ENCODE results near the gene RALGDS. TPM values are rescaled to one million over a fixed set of nuclear protein-coding genes. Genes with fewer than 3 reads are reported as not detected.
"Not testable (repeated sequence)": the region's sequence is repeated elsewhere in the genome, so short reads cannot be mapped to it uniquely, and the experiment has no call there.

Gene RALGDS
- total RNA-seq, 2 experiments from 2014 or later = 57.9 to 60.2 TPM

DNA sequence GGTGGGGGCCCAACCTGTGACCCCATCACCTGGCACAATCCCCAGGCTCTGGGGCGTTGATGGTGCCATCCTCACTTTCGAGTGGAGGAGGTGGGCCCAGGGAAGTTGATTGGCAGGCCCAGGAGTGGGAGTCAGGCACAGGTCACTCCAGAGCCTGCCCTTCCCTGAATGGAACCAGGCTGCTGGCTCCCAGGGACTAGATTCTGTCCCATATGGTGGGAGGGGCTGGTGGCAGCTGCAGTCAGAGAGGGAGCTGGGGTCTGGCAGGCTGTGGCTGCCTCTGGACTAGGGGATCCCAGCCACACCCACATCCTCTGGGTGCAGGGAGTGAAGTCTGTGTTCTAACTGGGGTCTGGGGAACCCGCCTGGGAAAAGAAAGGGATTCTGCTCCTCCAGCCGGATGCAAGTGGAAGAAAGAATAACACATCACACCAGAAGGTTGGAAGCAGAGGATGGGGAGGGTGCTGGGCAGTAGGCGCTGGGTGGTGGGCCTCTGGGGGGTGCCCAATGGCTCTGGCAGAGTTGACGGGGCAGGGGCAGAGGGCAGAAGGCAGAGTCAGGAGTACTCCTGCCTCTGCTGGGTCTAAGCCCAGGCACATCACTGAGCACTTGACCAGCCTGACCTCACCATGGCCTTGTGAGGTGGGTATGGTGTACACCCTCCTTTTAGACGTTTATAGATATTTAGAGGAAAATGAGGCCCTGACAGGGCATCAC, 33.5 kb downstream of the RALGDS start:
- ChIA-PET POLR2A (no interaction called here), CTCF (no interaction called here)

DNA sequence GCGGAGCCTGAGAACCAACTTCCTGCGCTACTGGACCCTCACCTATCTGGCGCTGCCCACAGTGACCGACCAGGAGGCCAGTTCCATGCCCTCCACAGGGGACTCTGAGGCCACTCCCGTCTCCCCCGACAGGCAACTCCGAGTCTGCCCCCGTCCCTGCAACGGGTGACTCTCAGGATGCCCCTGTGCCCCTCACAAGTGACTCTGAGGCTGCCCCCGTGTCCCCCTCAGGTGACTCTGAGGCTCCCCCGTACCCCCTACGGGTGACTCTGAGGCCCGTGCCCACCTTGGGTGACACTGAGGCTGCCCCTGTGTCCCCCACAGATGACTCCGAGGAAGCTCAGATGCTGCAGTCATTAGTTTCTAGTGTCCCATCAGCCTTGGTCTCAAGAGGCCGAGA, 34.1 kb downstream of the RALGDS start:
- ChIA-PET CTCF (no interaction called here), POLR2A (no interaction called here)

DNA sequence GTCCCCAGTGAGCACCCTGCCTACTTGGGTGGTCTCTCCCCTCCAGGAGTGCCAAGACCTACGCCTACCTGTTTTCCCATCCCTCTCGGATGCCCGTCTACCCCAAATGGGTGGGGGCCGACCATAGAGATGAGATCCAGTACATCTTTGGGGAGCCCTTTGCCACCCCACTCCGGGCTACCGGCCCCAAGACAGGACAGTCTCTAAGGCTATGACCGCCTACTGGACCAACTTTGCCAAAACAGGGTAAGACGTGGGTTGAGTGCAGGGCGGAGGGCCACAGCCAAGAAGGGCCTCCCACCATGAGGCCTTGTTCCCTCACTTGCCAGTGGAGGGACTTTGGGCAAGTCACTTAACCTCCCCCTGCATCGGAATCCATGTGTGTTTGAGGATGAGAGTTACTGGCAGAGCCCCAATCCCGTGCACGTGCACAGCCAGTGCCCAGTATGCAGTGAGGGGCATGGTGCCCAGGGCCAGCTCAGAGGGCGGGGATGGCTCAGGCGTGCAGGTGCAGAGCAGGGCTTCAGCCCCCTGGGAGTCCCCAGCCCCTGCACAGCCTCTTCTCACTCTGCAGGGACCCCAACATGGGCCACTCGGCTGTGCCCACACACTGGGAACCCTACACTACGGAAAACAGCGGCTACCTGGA, 34.7 kb downstream of the RALGDS start:
- CTCF ChIA-PET = interaction anchor here (0.6 kb wide), 1 partner anchor 112 kb away, joined by 3 read pairs; no protein-coding TSS in a partner anchor
- POLR2A ChIA-PET = not testable (repeated sequence)

DNA sequence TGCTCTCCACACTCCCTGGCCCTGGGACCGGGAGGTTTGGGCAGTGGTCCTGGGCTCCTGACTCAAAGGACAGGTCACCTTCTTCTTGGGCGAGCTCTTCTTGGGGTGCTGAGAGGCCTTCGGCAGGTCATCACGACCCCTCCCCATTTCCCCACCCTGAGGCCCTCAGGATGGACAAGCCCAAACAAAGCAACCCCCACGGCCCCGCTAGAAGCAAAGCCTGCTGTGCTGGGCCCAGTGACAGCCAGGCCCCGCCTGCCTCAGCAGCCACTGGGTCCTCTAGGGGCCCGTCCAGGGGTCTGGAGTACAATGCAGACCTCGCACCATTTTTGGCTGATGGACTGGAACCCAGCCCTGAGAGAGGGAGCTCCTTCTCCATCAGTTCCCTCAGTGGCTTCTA, 37.4 kb downstream of the RALGDS start:
- POLR2A ChIA-PET, CTCF ChIA-PET: not testable (repeated sequence)

DNA sequence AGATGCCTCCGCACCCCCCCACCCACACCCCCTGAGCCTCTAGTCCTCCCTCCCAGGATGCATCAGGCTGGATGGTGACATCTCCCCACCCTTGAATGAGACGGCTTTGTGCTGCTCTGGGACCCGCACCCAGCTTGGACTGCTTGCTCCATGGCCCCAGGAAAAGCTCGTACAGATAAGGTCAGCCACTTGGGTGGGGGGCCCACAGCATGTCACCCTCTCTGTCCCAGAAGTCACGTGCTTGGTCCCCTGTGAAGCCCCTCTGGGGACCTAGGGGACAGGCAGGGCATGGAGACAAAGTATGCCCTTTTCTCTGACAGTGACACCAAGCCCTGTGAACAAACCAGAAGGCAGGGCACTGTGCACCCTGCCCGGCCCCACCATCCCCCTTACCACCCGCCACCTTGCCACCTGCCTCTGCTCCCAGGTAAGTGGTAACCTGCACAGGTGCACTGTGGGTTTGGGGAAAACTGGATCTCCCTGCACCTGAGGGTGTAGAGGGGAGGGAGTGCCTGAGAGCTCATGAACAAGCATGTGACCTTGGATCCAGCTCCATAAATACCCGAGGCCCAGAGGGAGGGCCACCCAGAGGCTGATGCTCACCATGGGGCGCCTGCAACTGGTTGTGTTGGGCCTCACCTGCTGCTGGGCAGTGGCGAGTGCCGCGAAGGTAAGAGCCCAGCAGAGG, 38.9 kb downstream of the RALGDS start:
- POLR2A ChIA-PET, CTCF ChIA-PET: not testable (repeated sequence)

DNA sequence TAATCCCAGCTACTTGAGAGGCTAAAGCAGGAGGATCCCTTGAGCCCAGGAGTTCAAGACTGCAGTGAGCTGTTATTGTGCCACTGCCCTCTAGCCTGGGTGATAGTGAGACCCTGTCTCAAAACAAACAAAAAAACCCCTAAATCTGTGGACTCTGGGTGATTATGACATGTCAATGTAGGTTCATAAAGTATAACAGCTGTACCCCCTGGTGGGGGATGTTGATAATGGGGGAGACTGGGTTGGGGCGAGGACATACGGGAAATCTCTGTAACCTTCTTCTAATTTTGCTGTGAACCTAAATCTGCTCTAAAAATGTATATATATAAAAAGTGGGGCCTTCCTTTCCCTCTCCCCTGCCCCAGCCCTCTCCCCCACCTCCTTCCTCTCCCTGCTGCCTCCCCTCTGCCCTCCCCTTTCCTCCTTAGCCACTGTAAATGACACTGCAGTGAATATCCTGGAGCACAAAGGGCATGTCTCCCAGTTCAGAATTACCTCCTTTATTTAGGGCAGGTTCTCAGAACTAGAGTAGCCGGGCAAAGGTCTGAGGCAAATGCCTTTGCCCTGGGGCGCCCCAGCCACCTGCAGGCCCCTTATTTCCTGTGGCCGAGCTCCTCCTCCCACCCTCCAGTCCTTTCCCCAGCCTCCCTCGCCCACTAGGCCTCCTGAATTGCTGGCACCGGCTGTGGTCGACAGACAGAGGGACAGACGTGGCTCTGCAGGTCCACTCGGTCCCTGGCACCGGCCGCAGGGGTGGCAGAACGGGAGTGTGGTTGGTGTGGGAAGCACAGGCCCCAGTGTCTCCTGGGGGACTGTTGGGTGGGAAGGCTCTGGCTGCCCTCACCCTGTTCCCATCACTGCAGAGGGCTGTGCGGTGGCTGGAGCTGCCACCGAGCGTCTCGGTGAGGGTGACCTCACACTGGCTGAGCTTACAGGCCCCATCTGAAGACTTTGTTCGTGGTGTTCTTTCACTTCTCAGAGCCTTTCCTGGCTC, 40.0 kb downstream of the RALGDS start:
- POLR2A ChIA-PET = interaction anchor here (0.7 kb wide), 1 partner anchor 9 kb away, joined by 3 read pairs; no protein-coding TSS in a partner anchor
- CTCF ChIA-PET = not testable (repeated sequence)

DNA sequence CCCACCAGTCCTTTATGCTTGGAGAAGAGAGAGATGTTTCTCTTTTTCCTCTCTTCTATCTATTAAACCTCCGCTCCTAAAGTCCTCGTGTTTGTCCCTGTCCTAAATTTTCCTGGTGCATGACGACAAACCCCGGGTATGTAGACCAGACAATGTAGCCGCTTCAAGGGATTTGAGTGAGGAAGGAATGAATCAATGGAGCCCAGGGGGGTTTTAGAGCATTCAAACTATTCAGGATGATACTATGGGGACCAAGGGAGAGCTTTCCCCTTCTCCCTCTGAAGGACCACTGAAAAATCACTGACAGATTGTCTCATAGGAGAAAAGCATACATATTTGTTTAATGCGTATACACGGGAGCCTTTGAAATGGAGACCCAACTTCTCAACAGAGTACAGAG, 40.9 kb downstream of the RALGDS start:
- ChIA-PET CTCF (no interaction called here), POLR2A (interaction anchor here (0.7 kb wide), 1 partner anchor 8 kb away, joined by 3 read pairs; no protein-coding TSS in a partner anchor)

DNA sequence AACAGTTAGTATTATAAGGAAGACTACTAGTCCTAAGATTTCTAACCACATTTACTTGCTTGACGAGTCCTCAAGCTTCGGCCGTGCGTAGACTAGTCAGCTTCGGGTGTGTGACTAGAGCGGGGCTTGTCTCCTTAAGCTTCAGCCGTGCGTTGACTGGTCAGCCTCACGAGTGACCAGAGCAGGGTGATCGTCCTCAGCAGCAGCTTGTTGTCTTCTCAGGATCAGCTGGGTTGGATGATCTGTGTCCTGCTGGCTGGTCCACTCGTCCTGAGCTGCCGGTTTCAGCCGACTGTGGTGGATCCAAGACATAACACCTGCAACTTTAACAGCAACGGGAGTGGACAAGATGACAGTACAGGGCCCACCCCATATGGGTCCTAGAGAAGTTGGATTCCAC, 42.6 kb downstream of the RALGDS start:
- ChIA-PET POLR2A (no interaction called here), CTCF (interaction anchor here (1.6 kb wide), 1 partner anchor 55 kb away, joined by 3 read pairs; no protein-coding TSS in a partner anchor)

DNA sequence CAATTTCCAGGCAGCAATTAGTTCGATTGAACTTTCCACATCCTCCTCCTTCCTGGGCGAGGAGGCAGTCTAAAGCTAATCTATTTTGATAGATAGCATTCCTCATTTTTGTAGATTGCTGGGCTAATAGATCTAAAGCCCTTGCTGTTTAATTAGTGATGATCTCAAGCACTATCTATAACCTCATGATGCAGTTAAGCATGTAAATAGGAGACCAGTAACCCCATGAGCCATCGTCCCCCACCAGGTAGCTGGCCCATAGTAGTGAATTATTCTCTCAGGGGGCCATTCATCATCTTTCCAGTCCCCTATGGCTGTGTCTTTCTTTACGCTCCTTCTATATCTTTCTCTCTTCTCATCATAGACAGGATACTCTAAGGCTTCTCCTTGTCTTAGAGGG, 44.3 kb downstream of the RALGDS start:
- POLR2A ChIA-PET = no interaction called here

DNA sequence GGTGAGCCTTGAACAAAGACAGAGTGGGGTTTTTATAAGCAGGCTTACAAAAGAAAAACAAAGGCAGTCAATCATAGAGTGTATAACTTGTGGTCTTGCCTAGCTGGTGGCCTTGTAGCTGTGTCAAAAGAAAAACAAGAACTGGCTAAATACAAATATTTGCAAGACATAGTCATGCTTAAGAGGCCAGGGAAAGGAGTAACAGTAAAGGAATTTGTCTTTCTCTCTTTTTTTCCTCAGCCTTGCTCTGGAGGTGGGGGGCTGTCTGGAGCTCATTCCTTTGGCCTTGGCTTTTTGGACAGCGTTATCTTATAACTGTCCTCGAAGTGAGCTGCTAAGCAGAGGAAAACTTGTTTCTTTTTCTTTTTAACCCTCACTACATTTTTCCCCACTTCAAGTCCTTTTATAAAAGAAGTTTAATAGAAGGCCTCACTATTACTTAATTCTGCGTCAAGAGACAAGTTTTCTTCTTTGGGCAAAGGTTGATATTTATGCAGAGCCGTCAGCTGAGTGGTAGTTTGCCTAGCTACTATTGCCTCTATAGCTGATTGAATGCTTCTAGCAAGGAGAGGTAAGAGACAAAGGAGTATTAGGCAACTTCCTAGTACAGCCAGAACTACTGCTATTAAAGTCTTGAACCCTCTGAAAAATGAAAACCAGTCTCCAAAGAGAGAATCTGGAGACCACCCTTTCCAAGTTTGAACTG, 45.0 kb downstream of the RALGDS start:
- POLR2A ChIA-PET = interaction anchor here (0.7 kb wide), 1 partner anchor 903 kb away, joined by 7 read pairs; no protein-coding TSS in a partner anchor
- CTCF ChIA-PET = interaction anchor here (2.7 kb wide), 1 partner anchor 68 kb away, joined by 8 read pairs; no protein-coding TSS in a partner anchor

More for the DNA sequence above, 44.3 kb downstream of the RALGDS start:
- CTCF ChIA-PET = interaction anchor here (2.7 kb wide), 1 partner anchor 68 kb away, joined by 8 read pairs; no protein-coding TSS in a partner anchor

DNA sequence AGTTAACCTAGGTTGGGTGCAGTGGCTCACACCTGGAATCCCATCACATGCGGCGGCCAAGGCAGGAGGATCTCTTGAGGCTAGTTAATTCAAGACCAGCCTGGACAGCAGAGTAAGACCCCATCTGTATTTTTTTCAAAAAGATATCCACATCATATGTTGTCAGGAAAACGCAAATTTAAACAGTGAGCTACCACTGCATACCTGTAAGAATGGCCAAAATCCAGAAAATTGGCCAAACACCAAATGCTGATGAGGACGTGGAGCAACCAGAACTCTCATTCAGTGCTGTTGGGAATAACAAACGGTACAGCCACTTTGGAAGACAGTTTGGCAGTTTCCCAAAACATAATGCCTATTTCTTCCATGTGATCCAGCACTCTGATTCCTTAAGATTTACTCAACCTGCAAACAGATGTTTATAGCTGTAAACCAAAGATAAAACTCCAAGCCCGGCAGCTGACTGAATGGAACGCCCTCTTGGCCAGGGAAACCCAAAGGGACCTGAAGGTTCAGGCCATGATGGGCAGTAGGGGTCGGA, 46.9 kb downstream of the RALGDS start:
- POLR2A ChIA-PET = no interaction called here
- CTCF ChIA-PET = interaction anchor here (2.7 kb wide), 1 partner anchor 70 kb away, joined by 8 read pairs; no protein-coding TSS in a partner anchor

DNA sequence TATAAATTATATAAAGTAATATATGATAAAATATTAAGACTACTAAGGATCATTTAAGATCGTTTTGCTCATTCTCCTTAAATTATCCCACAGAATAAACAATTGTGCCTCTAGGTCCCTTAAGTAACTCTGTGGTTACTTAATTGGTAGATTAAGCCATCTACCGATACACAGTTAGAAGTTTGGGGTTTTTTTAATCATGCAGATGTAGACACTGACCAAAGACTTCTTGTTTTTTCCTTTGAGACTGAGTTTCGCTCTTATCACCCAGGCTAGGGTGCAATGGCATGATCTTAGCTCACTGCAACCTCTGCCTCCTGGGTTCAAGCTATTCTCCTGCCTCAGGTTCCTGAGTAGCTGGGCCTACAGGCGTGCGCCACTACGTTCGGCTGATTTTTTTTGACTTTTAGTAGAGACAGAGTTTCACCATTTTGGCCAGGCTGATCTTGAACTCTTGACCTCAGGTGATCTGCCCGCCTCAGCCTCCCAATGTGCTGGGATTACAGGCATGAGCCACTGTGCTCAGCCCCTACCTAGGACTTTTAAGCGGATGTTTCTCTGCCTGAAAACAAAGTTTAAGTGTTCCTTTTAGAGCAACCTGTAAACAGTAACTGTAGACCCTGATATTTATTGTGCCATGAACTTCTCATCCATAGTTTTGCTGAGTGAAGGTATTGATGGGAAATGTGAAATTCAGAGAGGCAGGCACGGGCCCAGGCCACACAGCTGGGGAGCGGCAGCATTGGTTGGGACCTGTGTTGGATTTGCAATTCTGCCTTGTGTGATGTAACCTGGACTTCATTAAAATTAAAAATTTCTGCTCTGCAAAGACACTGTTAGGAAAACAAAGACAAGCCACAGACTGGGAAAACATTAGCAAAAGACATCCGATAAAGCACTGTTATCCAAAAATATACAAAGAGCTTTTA, 47.7 kb downstream of the RALGDS start:
- POLR2A ChIA-PET = no interaction called here
- CTCF ChIA-PET = no interaction called here

DNA sequence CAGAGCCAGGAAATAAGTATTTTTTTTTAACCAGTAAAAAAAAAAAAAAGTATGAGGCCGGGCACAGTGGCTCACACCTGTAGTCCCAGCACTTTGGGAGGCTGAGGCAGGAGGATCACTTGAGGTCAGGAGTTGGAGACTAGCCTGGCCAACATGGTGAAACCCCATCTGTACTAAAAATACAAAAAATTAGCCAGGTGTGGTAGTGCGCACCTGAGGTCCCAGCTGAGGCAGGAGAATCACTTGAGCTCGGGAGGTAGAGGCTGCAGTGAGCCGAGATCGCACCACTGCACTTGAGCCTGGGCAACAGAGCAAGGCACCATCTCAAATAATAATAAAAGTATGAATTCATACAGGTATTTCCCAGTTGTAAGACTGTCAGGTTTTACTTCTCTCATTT, 48.8 kb downstream of the RALGDS start:
- CTCF ChIA-PET = not testable (repeated sequence)
- POLR2A ChIA-PET = interaction anchor here (0.6 kb wide), 1 partner anchor 8 kb away, joined by 3 read pairs; no protein-coding TSS in a partner anchor

DNA sequence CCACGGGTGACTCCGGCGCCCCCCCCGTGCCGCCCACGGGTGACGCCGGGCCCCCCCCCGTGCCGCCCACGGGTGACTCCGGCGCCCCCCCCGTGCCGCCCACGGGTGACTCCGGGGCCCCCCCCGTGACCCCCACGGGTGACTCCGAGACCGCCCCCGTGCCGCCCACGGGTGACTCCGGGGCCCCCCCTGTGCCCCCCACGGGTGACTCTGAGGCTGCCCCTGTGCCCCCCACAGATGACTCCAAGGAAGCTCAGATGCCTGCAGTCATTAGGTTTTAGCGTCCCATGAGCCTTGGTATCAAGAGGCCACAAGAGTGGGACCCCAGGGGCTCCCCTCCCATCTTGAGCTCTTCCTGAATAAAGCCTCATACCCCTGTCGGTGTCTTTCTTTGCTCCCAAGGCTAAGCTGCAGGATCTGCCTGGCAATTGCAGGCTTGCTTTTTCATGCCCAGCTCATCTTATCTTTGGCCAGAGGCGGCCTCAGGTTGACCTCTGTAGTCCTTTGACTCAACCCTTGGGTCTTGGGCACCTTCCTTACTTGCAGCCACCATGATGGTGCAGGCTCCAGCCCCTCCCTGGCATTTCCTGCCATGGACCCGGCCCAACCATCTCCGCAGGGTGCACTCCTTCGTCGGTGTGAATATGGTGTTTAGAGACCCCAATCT, 49.4 kb downstream of the RALGDS start:
- CTCF ChIA-PET = no interaction called here
- POLR2A ChIA-PET = interaction anchor here (0.6 kb wide), 1 partner anchor 9 kb away, joined by 3 read pairs; no protein-coding TSS in a partner anchor

DNA sequence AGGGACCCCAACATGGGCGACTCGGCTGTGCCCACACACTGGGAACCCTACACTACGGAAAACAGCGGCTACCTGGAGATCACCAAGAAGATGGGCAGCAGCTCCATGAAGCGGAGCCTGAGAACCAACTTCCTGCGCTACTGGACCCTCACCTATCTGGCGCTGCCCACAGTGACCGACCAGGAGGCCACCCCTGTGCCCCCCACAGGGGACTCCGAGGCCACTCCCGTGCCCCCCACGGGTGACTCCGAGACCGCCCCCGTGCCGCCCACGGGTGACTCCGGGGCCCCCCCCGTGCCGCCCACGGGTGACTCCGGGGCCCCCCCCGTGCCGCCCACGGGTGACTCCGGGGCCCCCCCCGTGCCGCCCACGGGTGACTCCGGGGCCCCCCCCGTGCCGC, 50.1 kb downstream of the RALGDS start:
- CTCF ChIA-PET, POLR2A ChIA-PET: not testable (repeated sequence)

DNA sequence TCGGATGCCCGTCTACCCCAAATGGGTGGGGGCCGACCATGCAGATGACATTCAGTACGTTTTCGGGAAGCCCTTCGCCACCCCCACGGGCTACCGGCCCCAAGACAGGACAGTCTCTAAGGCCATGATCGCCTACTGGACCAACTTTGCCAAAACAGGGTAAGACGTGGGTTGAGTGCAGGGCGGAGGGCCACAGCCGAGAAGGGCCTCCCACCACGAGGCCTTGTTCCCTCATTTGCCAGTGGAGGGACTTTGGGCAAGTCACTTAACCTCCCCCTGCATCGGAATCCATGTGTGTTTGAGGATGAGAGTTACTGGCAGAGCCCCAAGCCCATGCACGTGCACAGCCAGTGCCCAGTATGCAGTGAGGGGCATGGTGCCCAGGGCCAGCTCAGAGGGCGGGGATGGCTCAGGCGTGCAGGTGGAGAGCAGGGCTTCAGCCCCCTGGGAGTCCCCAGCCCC, 50.5 kb downstream of the RALGDS start:
- CTCF ChIA-PET, POLR2A ChIA-PET: not testable (repeated sequence)

DNA sequence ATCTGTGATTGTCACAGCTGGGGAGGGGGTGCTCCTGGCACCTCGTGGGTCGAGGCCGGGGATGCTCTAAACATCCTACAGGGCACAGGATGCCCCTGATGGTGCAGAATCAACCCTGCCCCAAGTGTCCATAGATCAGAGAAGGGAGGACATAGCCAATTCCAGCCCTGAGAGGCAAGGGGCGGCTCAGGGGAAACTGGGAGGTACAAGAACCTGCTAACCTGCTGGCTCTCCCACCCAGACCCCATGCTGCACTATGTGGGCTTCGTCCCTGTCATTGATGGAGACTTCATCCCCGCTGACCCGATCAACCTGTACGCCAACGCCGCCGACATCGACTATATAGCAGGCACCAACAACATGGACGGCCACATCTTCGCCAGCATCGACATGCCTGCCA, 52.6 kb downstream of the RALGDS start:
- POLR2A ChIA-PET, CTCF ChIA-PET: not testable (repeated sequence)
